Stomach smooth muscle (tissue), 2 donors: ENCODE measurements around the gene ROBO2.

Experiments used
- H3K27ac ChIP-seq: one replicate; pipeline ENCODE4 v1.7.0; 2013; ENCODE audit warnings: mild to moderate bottlenecking, low read length, inconsistent platforms
- H3K27me3 ChIP-seq, 2 donors: one replicate each; pipeline ENCODE4 v1.7.0; 2013; ENCODE audit warnings: low read length in 2 of 2; ENCODE audit not compliant: insufficient read depth in 2 of 2, control insufficient read depth in 1 of 2
- H3K36me3 ChIP-seq, 2 donors: one replicate each; pipeline ENCODE4 v1.7.0; 2013; ENCODE audit warnings: low read length in 2 of 2; ENCODE audit not compliant: control insufficient read depth in 2 of 2, insufficient read depth in 2 of 2
- H3K4me1 ChIP-seq: one replicate; pipeline ENCODE4 v1.7.0; 2013; ENCODE audit warnings: low read length; ENCODE audit not compliant: control insufficient read depth, insufficient read depth
- H3K4me3 ChIP-seq, 2 donors: one replicate each; pipeline ENCODE4 v1.7.0; 2013; ENCODE audit warnings: low read length in 2 of 2
- H3K9ac ChIP-seq, 2 donors: one replicate each; pipeline ENCODE4 v1.7.0; 2013; ENCODE audit warnings: low read length in 2 of 2, mild to moderate bottlenecking in 1 of 2
- H3K9me3 ChIP-seq, 2 donors: one replicate each; pipeline ENCODE4 v1.7.0; 2013; ENCODE audit warnings: low read length in 2 of 2; ENCODE audit not compliant: control insufficient read depth in 2 of 2
- donor health status: healthy.
- donor health status: Pancreatic carcinoma.

Gene ROBO2

GRCh38 chr3:77072232-77072631 is 32.3 kb downstream of the ROBO2 start:
- Histone ChIP-seq H3K27me3 (no peaks in the 10 kb centered on the region), H3K9ac (no peak overlapping the region), H3K4me1 (no peaks in the 10 kb centered on the region), H3K27ac (no peak overlapping the region), H3K36me3 (no peaks in the 10 kb centered on the region), H3K4me3 (no peak overlapping the region), H3K9me3 (no peaks in the 10 kb centered on the region)

GRCh38 chr3:77078279-77078678 is 38.4 kb downstream of the ROBO2 start:
- Histone ChIP-seq H3K4me3 (no peak overlapping the region), H3K27ac (no peak overlapping the region), H3K4me1 (no peaks in the 10 kb centered on the region), H3K9ac (no peak overlapping the region), H3K9me3 (no peaks in the 10 kb centered on the region), H3K27me3 (no peaks in the 10 kb centered on the region), H3K36me3 (no peaks in the 10 kb centered on the region)

GRCh38 chr3:77079988-77080610 is 40.2 kb downstream of the ROBO2 start:
- Histone ChIP-seq H3K27ac (no peak overlapping the region), H3K9me3 (no peaks in the 10 kb centered on the region), H3K9ac (no peak overlapping the region), H3K27me3 (no peaks in the 10 kb centered on the region), H3K4me1 (no peaks in the 10 kb centered on the region), H3K36me3 (no peaks in the 10 kb centered on the region), H3K4me3 (no peak overlapping the region)

GRCh38 chr3:77081240-77081661 is 41.4 kb downstream of the ROBO2 start:
- Histone ChIP-seq H3K4me1 (no peaks in the 10 kb centered on the region), H3K27me3 (no peaks in the 10 kb centered on the region), H3K9me3 (no peaks in the 10 kb centered on the region), H3K27ac (no peak overlapping the region), H3K9ac (no peak overlapping the region), H3K4me3 (no peak overlapping the region), H3K36me3 (no peaks in the 10 kb centered on the region)

- Histone ChIP-seq H3K4me1 (no peaks in the 10 kb centered on the region), H3K36me3 (no peaks in the 10 kb centered on the region), H3K9ac (no peak overlapping the region), H3K9me3 (no peaks in the 10 kb centered on the region), H3K27me3 (no peaks in the 10 kb centered on the region), H3K4me3 (no peak overlapping the region), H3K27ac (no peak overlapping the region)
Observed at GRCh38 chr3:77084511-77084910, 44.6 kb downstream of the ROBO2 start.

- Histone ChIP-seq H3K27ac (no peak overlapping the region), H3K9ac (no peak overlapping the region), H3K4me3 (no peak overlapping the region), H3K9me3 (no peaks in the 10 kb centered on the region), H3K4me1 (no peaks in the 10 kb centered on the region), H3K27me3 (no peaks in the 10 kb centered on the region), H3K36me3 (no peaks in the 10 kb centered on the region)
Observed at GRCh38 chr3:77086408-77086807, 46.5 kb downstream of the ROBO2 start.

GRCh38 chr3:77091809-77092208 is 51.9 kb downstream of the ROBO2 start:
- no peak overlapping the region for H3K27ac ChIP-seq
- no peak overlapping the region for H3K4me3 ChIP-seq
- no peaks in the 10 kb centered on the region for H3K36me3 ChIP-seq
- no peaks in the 10 kb centered on the region for H3K27me3 ChIP-seq
- no peaks in the 10 kb centered on the region for H3K4me1 ChIP-seq
- no peaks in the 10 kb centered on the region for H3K9me3 ChIP-seq
- no peak overlapping the region for H3K9ac ChIP-seq

- H3K9me3 ChIP-seq: no peaks in the 10 kb centered on the region
- H3K9ac ChIP-seq: no peak overlapping the region
- H3K27ac ChIP-seq: no peak overlapping the region
- no peaks in the 10 kb centered on the region for H3K4me1 ChIP-seq
- no peak overlapping the region for H3K4me3 ChIP-seq
- no peaks in the 10 kb centered on the region for H3K27me3 ChIP-seq
- H3K36me3 ChIP-seq: no peaks in the 10 kb centered on the region
Observed at GRCh38 chr3:77093101-77093500, 53.2 kb downstream of the ROBO2 start.

GRCh38 chr3:77096145-77096544 is 56.2 kb downstream of the ROBO2 start:
- no peak overlapping the region for H3K27ac ChIP-seq
- H3K36me3 ChIP-seq: no peaks in the 10 kb centered on the region
- H3K4me3 ChIP-seq: no peak overlapping the region
- H3K27me3 ChIP-seq: no peaks in the 10 kb centered on the region
- no peaks in the 10 kb centered on the region for H3K9me3 ChIP-seq
- H3K4me1 ChIP-seq: no peaks in the 10 kb centered on the region
- H3K9ac ChIP-seq: no peak overlapping the region

- no peak overlapping the region for H3K27ac ChIP-seq
Observed at GRCh38 chr3:77096966-77097890, 57.3 kb downstream of the ROBO2 start.

More at GRCh38 chr3:77096966-77097890, 57.3 kb downstream of the ROBO2 start:
- Histone ChIP-seq H3K9me3 (no peaks in the 10 kb centered on the region), H3K4me3 (no peak overlapping the region), H3K36me3 (no peaks in the 10 kb centered on the region), H3K27me3 (no peaks in the 10 kb centered on the region), H3K4me1 (no peaks in the 10 kb centered on the region), H3K9ac (no peak overlapping the region)
